GM12865 (cell line): ENCODE results near the gene ACAA1.

Experiments used
- DNase-seq: peaks from one replicate; pipeline ENCODE4 v3.0.0; 2010; ENCODE audit warnings: low read depth
- H3K4me3 ChIP-seq: 2 replicates; pipeline ENCODE4 v1.5.1; 2011; ENCODE audit warnings: mild to moderate bottlenecking, low read depth, low read length, control low read depth
- CTCF ChIP-seq: IDR thresholded peaks from 2 replicates; pipeline ENCODE4 v1.5.1; 2011; ENCODE audit warnings: low read length, control low read depth, low read depth, inconsistent platforms; ENCODE audit not compliant: insufficient read depth; ENCODE audit errors: missing control alignments

The ACAA1 gene

DNA sequence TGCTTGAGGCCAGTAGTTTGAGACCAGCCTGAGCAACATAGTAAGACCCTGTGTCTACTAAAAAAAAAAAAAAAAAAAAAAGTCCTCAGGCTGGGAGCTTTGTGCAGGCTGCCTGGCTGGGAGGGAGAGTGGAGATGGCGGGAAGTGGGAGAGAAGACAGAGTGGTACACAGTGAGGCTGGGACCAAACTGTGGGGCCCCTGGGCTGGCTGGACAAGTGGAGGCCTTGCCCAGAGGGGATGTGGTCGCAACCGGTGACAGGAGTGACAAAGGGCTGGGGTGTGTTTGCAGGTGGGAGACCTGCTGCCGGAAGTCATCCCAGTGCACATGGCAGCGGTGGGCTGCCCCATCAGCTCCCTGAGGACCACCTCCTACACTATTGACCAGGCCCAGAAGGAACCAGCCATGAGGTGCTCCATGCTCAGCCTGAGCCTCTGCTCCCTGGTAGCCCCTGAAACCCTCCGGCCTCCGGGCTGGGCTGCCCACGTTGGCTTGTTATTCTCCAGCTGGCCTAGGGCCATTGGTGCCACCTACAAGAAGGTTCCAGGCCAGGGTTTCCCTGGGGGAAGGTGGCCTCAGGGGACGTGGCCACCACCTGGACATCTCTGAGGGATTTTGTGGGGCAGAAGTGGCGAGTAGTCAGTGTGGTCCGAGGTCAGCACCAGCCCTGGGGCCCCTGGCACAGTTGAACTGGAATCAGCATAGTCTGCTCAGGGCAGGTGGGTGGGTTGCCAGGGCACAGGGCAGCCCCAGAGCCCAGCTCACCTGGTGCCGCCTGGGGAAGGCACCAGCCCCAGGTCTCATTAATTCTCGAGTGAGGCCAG is 22.7 kb downstream of the ACAA1 start:
- H3K4me3 ChIP-seq = no peak overlapping the region
- TF ChIP-seq CTCF = no peak
- no peak for DNase-seq

- DNase-seq = no peak
- no peak for TF ChIP-seq CTCF
These were observed 24.6 kb downstream of the ACAA1 start for GRCh38 chr3:38112378-38112761.

DNA sequence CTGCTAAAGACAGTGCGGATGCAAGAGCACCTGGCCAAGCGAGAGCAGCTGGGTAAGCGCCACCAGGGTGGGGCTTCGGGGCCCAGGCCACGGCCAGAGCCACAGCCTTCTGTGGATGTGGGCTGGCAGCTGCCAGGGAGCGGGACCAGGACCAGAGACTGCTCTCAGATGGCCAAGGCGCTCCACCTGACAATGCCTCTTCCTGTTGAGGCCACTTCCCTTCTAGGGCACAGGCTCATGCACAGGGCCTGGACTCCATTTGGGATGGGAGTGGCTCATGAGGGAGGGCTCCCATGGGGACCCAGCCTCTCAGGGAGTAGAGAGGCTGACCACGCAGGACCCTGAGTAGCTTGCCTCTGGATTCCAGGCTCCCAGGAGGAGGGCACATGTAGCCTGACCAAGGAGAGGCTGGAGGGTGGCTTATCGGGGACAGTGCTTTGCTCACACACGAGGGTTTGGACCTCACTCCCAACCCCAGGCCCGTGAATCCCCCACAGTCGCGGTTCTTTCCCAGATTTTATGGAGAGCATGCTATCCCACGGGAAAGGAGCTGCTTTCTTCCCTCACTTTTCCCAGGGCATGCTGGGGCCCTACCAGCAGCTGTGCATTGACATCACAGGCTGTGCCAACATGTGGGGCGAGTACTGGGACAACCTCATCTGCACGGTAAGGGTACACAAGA is 25.1 kb downstream of the ACAA1 start:
- H3K4me3 ChIP-seq = no peak overlapping the region
- no peak for TF ChIP-seq CTCF
- no peak for DNase-seq

More at GRCh38 chr3:38112378-38112761, 24.6 kb downstream of the ACAA1 start:
- no peak overlapping the region for H3K4me3 ChIP-seq

DNA sequence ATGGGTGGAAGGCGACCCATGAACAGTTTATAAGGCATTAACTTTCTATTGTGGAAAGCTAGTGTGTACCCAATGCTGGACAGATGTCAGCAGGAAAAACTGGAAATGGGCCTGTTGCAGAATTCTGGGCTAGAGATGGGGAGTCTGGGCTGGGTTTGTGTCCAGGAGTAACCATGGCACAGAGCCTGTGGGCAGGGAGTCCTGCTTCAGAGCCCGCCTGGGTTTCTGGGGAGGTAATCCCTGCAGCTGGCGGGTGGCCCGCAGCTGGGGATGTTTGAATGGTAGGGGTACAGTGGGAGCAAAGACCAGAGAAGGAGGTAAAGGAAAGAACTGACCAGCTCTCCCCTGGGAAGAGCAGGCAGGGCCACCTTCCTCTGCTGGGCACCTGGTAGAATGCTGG is 25.7 kb downstream of the ACAA1 start:
- TF ChIP-seq CTCF = no peak
- no peak for DNase-seq
- H3K4me3 ChIP-seq = no peak overlapping the region

- DNase-seq = no peak
These were observed 26.4 kb downstream of the ACAA1 start for GRCh38 chr3:38110314-38111050.

More at GRCh38 chr3:38110314-38111050, 26.4 kb downstream of the ACAA1 start:
- H3K4me3 ChIP-seq = no peak overlapping the region
- TF ChIP-seq CTCF = no peak
